Fibroblast of villous mesenchyme (primary cell): ENCODE data around the gene COL26A1. TPM values are rescaled to one million over a fixed set of nuclear protein-coding genes. Genes with fewer than 3 reads are reported as not detected.
"Not testable (repeated sequence)": the region's sequence is repeated elsewhere in the genome, so short reads cannot be mapped to it uniquely, and the experiment has no call there.

Experiments
- DNase-seq: peaks from one replicate; pipeline ENCODE4 v3.0.0-alpha.2; 2010; ENCODE audit warnings: low read depth
- H3K4me3 ChIP-seq: 2 replicates; pipeline ENCODE4 v1.5.1; 2011; ENCODE audit warnings: low read depth, mild to moderate bottlenecking, low read length
- total RNA-seq: library from RNA; depleted of rRNA; stranded (reverse); fragments of >200 nt; gene quantifications from 2 replicates; pipeline ENCODE4 v1.2.3, GENCODE V29; 2012
- TF ChIP-seq, protein P1 (sequence below): IDR thresholded peaks from 2 replicates; pipeline ENCODE4 v1.5.1; 2012; ENCODE audit warnings: low read depth, mild to moderate bottlenecking, low read length; ENCODE audit not compliant: insufficient read depth

Gene COL26A1
- total RNA-seq, 1 donor: not detected

- H3K4me3 ChIP-seq: no peak overlapping the region
- TF ChIP-seq, protein P1, sequence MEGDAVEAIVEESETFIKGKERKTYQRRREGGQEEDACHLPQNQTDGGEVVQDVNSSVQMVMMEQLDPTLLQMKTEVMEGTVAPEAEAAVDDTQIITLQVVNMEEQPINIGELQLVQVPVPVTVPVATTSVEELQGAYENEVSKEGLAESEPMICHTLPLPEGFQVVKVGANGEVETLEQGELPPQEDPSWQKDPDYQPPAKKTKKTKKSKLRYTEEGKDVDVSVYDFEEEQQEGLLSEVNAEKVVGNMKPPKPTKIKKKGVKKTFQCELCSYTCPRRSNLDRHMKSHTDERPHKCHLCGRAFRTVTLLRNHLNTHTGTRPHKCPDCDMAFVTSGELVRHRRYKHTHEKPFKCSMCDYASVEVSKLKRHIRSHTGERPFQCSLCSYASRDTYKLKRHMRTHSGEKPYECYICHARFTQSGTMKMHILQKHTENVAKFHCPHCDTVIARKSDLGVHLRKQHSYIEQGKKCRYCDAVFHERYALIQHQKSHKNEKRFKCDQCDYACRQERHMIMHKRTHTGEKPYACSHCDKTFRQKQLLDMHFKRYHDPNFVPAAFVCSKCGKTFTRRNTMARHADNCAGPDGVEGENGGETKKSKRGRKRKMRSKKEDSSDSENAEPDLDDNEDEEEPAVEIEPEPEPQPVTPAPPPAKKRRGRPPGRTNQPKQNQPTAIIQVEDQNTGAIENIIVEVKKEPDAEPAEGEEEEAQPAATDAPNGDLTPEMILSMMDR: no peak
- no peak for DNase-seq
Measured at GRCh38 chr7:101426303-101427011, 63.8 kb downstream of the COL26A1 start.

- H3K4me3 ChIP-seq: no peak overlapping the region
- no peak for DNase-seq
- TF ChIP-seq, protein P1: no peak
Measured at GRCh38 chr7:101428093-101428866, 65.6 kb downstream of the COL26A1 start.

GRCh38 chr7:101432316-101432715 lies 69.6 kb downstream of the COL26A1 start:
- H3K4me3 ChIP-seq: no peak overlapping the region
- DNase-seq: no peak
- TF ChIP-seq, protein P1: no peak

DNA sequence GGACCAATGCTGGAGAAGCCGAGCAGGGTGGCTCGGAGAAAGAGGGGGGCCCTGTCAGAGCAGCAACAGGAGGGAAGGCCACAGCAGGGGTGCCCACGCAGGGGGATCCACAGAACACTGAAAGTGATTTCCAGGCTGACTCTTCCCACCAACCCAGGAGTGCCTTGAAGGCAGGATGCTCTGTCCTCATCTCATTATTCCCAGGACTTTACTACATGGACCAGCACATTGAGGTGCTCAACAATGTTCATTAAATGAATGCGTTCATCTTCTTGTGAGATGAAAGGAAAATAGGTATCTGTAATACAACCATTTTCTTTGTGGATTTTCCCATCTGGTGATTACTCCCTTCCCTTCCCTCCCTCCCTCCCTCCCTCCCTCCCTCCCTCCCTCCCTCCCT lies 71.0 kb downstream of the COL26A1 start:
- DNase-seq: no peak
- TF ChIP-seq, protein P1: no peak

GRCh38 chr7:101434155-101434554 lies 71.5 kb downstream of the COL26A1 start:
- H3K4me3 ChIP-seq, DNase-seq: not testable (repeated sequence)

More for the DNA sequence above, 71.0 kb downstream of the COL26A1 start:
- no peak overlapping the region for H3K4me3 ChIP-seq

GRCh38 chr7:101435461-101436220 lies 73.0 kb downstream of the COL26A1 start:
- H3K4me3 ChIP-seq: no peak overlapping the region
- DNase-seq: no peak
- TF ChIP-seq, protein P1: no peak
